Measurements from ENCODE around the gene SH3RF3. TPM values are rescaled to one million over a fixed set of nuclear protein-coding genes. Genes with fewer than 3 reads are reported as not detected.

The SH3RF3 gene
- total RNA-seq, 1 experiment from 2014 or later = 4.9 TPM

- no peak for TF ChIP-seq SIN3A (IDR thresholded peaks at IDR 0.05; ENCODE audit: borderline replicate concordance, insufficient read depth, low read depth, low read length)
- TF ChIP-seq TCF7L2 (IDR thresholded peaks at IDR 0.05; ENCODE audit: low read depth, low read length) = no peak
- TF ChIP-seq, protein P1, sequence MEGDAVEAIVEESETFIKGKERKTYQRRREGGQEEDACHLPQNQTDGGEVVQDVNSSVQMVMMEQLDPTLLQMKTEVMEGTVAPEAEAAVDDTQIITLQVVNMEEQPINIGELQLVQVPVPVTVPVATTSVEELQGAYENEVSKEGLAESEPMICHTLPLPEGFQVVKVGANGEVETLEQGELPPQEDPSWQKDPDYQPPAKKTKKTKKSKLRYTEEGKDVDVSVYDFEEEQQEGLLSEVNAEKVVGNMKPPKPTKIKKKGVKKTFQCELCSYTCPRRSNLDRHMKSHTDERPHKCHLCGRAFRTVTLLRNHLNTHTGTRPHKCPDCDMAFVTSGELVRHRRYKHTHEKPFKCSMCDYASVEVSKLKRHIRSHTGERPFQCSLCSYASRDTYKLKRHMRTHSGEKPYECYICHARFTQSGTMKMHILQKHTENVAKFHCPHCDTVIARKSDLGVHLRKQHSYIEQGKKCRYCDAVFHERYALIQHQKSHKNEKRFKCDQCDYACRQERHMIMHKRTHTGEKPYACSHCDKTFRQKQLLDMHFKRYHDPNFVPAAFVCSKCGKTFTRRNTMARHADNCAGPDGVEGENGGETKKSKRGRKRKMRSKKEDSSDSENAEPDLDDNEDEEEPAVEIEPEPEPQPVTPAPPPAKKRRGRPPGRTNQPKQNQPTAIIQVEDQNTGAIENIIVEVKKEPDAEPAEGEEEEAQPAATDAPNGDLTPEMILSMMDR (IDR thresholded peaks at IDR 0.05) = no peak
- no peak for TF ChIP-seq REST (IDR thresholded peaks at IDR 0.05; ENCODE audit: insufficient read depth in 1 of 2, low read depth in 2 of 2, low read length in 1 of 2)
- no peak for TF ChIP-seq POLR2AphosphoS5 (IDR thresholded peaks at IDR 0.05; ENCODE audit: low read depth, low read length)
- CTCF ChIA-PET = interaction anchor here (1.1 kb wide), 1 partner anchor 10 kb away, joined by 3 read pairs; no protein-coding TSS in a partner anchor
- no TSS peak for BruUV-seq (replicated peaks)
- Histone ChIP-seq H3K27ac (ENCODE audit: low read length) (no peak overlapping the region), H3K4me1 (ENCODE audit: control insufficient read depth, insufficient read depth, low read length) (no peaks in the 10 kb centered on the region), H3K9me3 (ENCODE audit: control insufficient read depth, insufficient read depth, low read depth, low read length) (no peaks in the 10 kb centered on the region), H3K36me3 (ENCODE audit: control insufficient read depth, insufficient read depth, low read length) (no peaks in the 10 kb centered on the region), H3K4me3 (ENCODE audit: low read depth in 2 of 2, low read length in 2 of 2) (no peak overlapping the region), H3K27me3 (ENCODE audit: control insufficient read depth, insufficient read depth, low read length) (no peaks in the 10 kb centered on the region)
- ATAC-seq (no peak), DNase-seq (ENCODE audit: low read depth, low spot score) (no peak)
- POLR2A ChIA-PET = no interaction called here
- intact Hi-C loops (cut with micrococcal nuclease; ENCODE audit: unreplicated experiment) (no loop called here), in situ Hi-C loops (cut with HindIII; ENCODE audit: low pct_unique_long_range_greater_than_20kb, low sequenced_read_pairs) (no loop called here)
These were observed 137.5 kb downstream of the SH3RF3 start for GRCh38 chr2:109266496-109266895.

DNA sequence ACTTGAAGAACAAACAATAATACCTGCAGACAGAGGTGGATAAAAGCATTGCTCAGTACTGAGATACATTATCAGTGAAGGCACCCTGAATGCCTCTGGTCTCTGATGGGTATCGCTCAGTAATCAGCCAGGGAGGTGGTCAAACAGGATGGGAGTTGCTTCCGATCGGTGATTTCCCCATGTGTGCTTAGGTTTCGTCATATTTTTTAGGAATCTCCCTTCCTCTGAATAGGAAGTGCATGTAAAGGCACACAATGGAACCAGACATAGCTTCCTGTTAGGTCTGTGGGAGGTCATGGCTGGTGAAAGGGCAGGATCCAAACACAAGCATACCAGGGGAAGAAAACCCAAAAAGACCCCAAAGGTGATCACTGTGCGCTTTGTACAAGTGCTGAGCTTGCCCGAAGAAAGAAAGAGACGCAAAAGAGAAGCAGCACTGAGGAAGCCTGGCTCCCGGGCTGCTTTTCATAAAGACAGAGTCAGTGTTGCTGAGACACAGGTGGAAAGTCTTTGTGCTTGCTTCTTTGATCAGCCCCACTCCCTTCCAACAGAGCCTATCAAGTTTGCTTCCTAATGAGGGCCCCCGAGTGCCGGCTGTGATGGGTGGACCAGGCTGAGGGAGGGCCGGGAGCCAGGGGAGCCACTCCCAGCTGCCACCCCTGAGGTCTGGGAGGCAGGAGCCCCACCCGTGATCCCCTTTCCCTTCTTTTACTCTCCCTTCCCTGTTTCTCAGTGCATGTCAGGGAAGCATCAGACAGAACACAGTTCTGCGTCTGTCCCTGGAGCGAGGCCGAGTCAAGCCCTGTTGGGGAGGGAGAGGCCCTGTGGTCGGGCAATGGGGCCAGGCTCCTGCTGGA, 138.2 kb downstream of the SH3RF3 start:
- DNase-seq (ENCODE audit: low read depth, low spot score) (no peak), ATAC-seq (no peak)
- TF ChIP-seq, protein P1 (IDR thresholded peaks at IDR 0.05) = no peak
- TF ChIP-seq REST (IDR thresholded peaks at IDR 0.05; ENCODE audit: insufficient read depth in 1 of 2, low read depth in 2 of 2, low read length in 1 of 2) (no peak), POLR2AphosphoS5 (IDR thresholded peaks at IDR 0.05; ENCODE audit: low read depth, low read length) (no peak), SIN3A (IDR thresholded peaks at IDR 0.05; ENCODE audit: borderline replicate concordance, insufficient read depth, low read depth, low read length) (no peak), TCF7L2 (IDR thresholded peaks at IDR 0.05; ENCODE audit: low read depth, low read length) (no peak)
- Histone ChIP-seq H3K9me3 (ENCODE audit: control insufficient read depth, insufficient read depth, low read depth, low read length) (no peaks in the 10 kb centered on the region), H3K27me3 (ENCODE audit: control insufficient read depth, insufficient read depth, low read length) (no peaks in the 10 kb centered on the region), H3K27ac (ENCODE audit: low read length) (no peak overlapping the region), H3K4me3 (ENCODE audit: low read depth in 2 of 2, low read length in 2 of 2) (no peak overlapping the region), H3K4me1 (ENCODE audit: control insufficient read depth, insufficient read depth, low read length) (no peaks in the 10 kb centered on the region), H3K36me3 (ENCODE audit: control insufficient read depth, insufficient read depth, low read length) (no peaks in the 10 kb centered on the region)
- CTCF ChIA-PET = interaction anchor here (1.1 kb wide), 1 partner anchor 9 kb away, joined by 3 read pairs; no protein-coding TSS in a partner anchor
- POLR2A ChIA-PET = no interaction called here
- in situ Hi-C loops (cut with HindIII; ENCODE audit: low pct_unique_long_range_greater_than_20kb, low sequenced_read_pairs) = no loop called here
- BruUV-seq (replicated peaks) = no TSS peak
- intact Hi-C loops (cut with micrococcal nuclease; ENCODE audit: unreplicated experiment) = no loop called here

Measured in Panc1 (cell line).